ENCODE data around the gene SMO.
"Not testable (repeated sequence)": the region's sequence is repeated elsewhere in the genome, so short reads cannot be mapped to it uniquely, and the experiment has no call there.

SMO gene

GRCh38 chr7:129209067-129209926, 20.9 kb downstream of the SMO start:
- DNase-seq (ENCODE audit: low read depth) = no peak

- peak; percentile 57 for DNase-seq (ENCODE audit: low read depth)
These were observed 22.0 kb downstream of the SMO start for GRCh38 chr7:129210256-129210988.

- DNase-seq (ENCODE audit: low read depth) = no peak
These were observed 22.5 kb downstream of the SMO start for GRCh38 chr7:129210989-129211312.

GRCh38 chr7:129212126-129212525, 23.7 kb downstream of the SMO start:
- no peak for DNase-seq (ENCODE audit: low read depth)

GRCh38 chr7:129212596-129212995, 24.2 kb downstream of the SMO start:
- no peak for DNase-seq (ENCODE audit: low read depth)

- no peak for DNase-seq (ENCODE audit: low read depth)
These were observed 25.4 kb downstream of the SMO start for GRCh38 chr7:129213828-129214227.

- not testable (repeated sequence) for DNase-seq (ENCODE audit: low read depth)
These were observed 27.3 kb downstream of the SMO start for GRCh38 chr7:129215691-129216090.

- not testable (repeated sequence) for DNase-seq (ENCODE audit: low read depth)
These were observed 27.8 kb downstream of the SMO start for GRCh38 chr7:129216101-129216715.

- DNase-seq (ENCODE audit: low read depth) = not testable (repeated sequence)
These were observed 28.5 kb downstream of the SMO start for GRCh38 chr7:129216821-129217416.

GRCh38 chr7:129218514-129219062, 30.2 kb downstream of the SMO start:
- DNase-seq (ENCODE audit: low read depth) = peak; percentile 75

GRCh38 chr7:129219166-129219565, 30.7 kb downstream of the SMO start:
- DNase-seq (ENCODE audit: low read depth) = not testable (repeated sequence)

GRCh38 chr7:129222064-129222463, 33.6 kb downstream of the SMO start:
- no peak for DNase-seq (ENCODE audit: low read depth)

GRCh38 chr7:129224251-129225205, 36.1 kb downstream of the SMO start, which contains the start of gene AHCYL2:
AHCYL2 (plus strand) TSS chr7:129225030.
- peak; percentile 97 for DNase-seq (ENCODE audit: low read depth)

- peak; percentile 29 for DNase-seq (ENCODE audit: low read depth)
These were observed 36.9 kb downstream of the SMO start for GRCh38 chr7:129225206-129225930.

- no peak for DNase-seq (ENCODE audit: low read depth)
These were observed 37.6 kb downstream of the SMO start for GRCh38 chr7:129225931-129226572.

- no peak for DNase-seq (ENCODE audit: low read depth)
These were observed 39.5 kb downstream of the SMO start for GRCh38 chr7:129227646-129228578.

GRCh38 chr7:129228633-129229032, 40.2 kb downstream of the SMO start:
- DNase-seq (ENCODE audit: low read depth) = no peak

- no peak for DNase-seq (ENCODE audit: low read depth)
These were observed 43.2 kb downstream of the SMO start for GRCh38 chr7:129231666-129232065.

- no peak for DNase-seq (ENCODE audit: low read depth)
These were observed 50.1 kb downstream of the SMO start for GRCh38 chr7:129238546-129238945.
